HEK293 (cell line): ENCODE data around the gene STX10.

ENCODE experiments used
- AEBP2 ChIP-seq: fragments of 450-650 bp; formaldehyde crosslinking; IDR thresholded peaks from 2 replicates; pipeline ENCODE4 v1.5.1; 2016; ENCODE audit warnings: missing biosample characterization, missing genetic modification characterization, borderline replicate concordance
- BCL11B ChIP-seq: fragments of 450-650 bp; formaldehyde crosslinking; IDR thresholded peaks from 2 replicates; pipeline ENCODE4 v1.5.1; 2016; ENCODE audit warnings: low read depth, missing biosample characterization, missing genetic modification characterization
- BCL6B ChIP-seq: fragments of 450-650 bp; formaldehyde crosslinking; IDR thresholded peaks from 2 replicates; pipeline ENCODE4 v1.5.1; 2017; ENCODE audit warnings: missing biosample characterization, missing genetic modification characterization
- EGR2 ChIP-seq: fragments of 450-650 bp; formaldehyde crosslinking; IDR thresholded peaks from 2 replicates; pipeline ENCODE4 v1.5.1; 2016; ENCODE audit warnings: low read depth, missing biosample characterization, missing genetic modification characterization
- GLIS2 ChIP-seq: fragments of 450-650 bp; formaldehyde crosslinking; IDR thresholded peaks from 2 replicates; pipeline ENCODE4 v1.5.1; 2016; ENCODE audit warnings: missing biosample characterization, missing genetic modification characterization
- HOXD13 ChIP-seq: sonication (generic); formaldehyde crosslinking; IDR thresholded peaks from 2 replicates; pipeline ENCODE4 v1.8.0; 2022; ENCODE audit warnings: missing genetic modification reagents, borderline replicate concordance
- INSM2 ChIP-seq: fragments of 450-650 bp; formaldehyde crosslinking; IDR thresholded peaks from 2 replicates; pipeline ENCODE4 v1.5.1; 2016; ENCODE audit warnings: missing biosample characterization, missing genetic modification characterization
- KLF9 ChIP-seq: fragments of 450-650 bp; formaldehyde crosslinking; IDR thresholded peaks from 2 replicates; pipeline ENCODE4 v1.5.1; 2016; ENCODE audit warnings: missing biosample characterization, missing genetic modification characterization, low read depth
- SALL2 ChIP-seq: fragments of 450-650 bp; formaldehyde crosslinking; IDR thresholded peaks from 2 replicates; pipeline ENCODE4 v1.5.0; 2017; ENCODE audit warnings: missing biosample characterization, mild to moderate bottlenecking, missing genetic modification characterization, borderline replicate concordance
- SCRT1 ChIP-seq: fragments of 450-650 bp; formaldehyde crosslinking; IDR thresholded peaks from 2 replicates; pipeline ENCODE4 v1.5.1; 2016; ENCODE audit warnings: missing biosample characterization, missing genetic modification characterization, borderline replicate concordance
- SP3 ChIP-seq: fragments of 450-650 bp; formaldehyde crosslinking; IDR thresholded peaks from 2 replicates; pipeline ENCODE4 v1.5.1; 2016; ENCODE audit warnings: missing biosample characterization, missing genetic modification characterization
- ZBTB1 ChIP-seq: fragments of 450-650 bp; formaldehyde crosslinking; IDR thresholded peaks from 2 replicates; pipeline ENCODE4 v1.5.1; 2016; ENCODE audit warnings: missing biosample characterization, missing genetic modification characterization
- ZNF138 ChIP-seq: fragments of 450-650 bp; formaldehyde crosslinking; IDR thresholded peaks from 2 replicates; pipeline ENCODE4 v1.5.1; 2016; ENCODE audit warnings: missing biosample characterization, missing genetic modification characterization, borderline replicate concordance
- ZNF155 ChIP-seq: fragments of 450-650 bp; formaldehyde crosslinking; IDR thresholded peaks from 2 replicates; pipeline ENCODE4 v1.5.1; 2016; ENCODE audit warnings: missing biosample characterization, missing genetic modification characterization
- ZNF16 ChIP-seq: fragments of 450-650 bp; formaldehyde crosslinking; IDR thresholded peaks from 2 replicates; pipeline ENCODE4 v1.5.1; 2016; ENCODE audit warnings: low read depth, missing biosample characterization, missing genetic modification characterization
- ZNF26 ChIP-seq: fragments of 450-650 bp; formaldehyde crosslinking; IDR thresholded peaks from 2 replicates; pipeline ENCODE4 v1.5.1; 2016; ENCODE audit warnings: missing biosample characterization, missing genetic modification characterization
- ZNF280C ChIP-seq: fragments of 450-650 bp; formaldehyde crosslinking; IDR thresholded peaks from 2 replicates; pipeline ENCODE4 v1.5.1; 2016; ENCODE audit warnings: missing biosample characterization, missing genetic modification characterization
- ZNF324 ChIP-seq: fragments of 450-650 bp; formaldehyde crosslinking; IDR thresholded peaks from 2 replicates; pipeline ENCODE4 v1.5.1; 2016; ENCODE audit warnings: missing biosample characterization, missing genetic modification characterization
- ZNF549 ChIP-seq: fragments of 450-650 bp; IDR thresholded peaks from 2 replicates; pipeline ENCODE4 v1.5.1; 2018; ENCODE audit warnings: missing biosample characterization, missing genetic modification characterization, mild to moderate bottlenecking, inconsistent platforms, moderate library complexity
- ZNF571 ChIP-seq: fragments of 450-650 bp; formaldehyde crosslinking; IDR thresholded peaks from 2 replicates; pipeline ENCODE4 v1.5.0; 2017; ENCODE audit warnings: missing biosample characterization, missing genetic modification characterization
- ZNF664 ChIP-seq: fragments of 450-650 bp; formaldehyde crosslinking; IDR thresholded peaks from 2 replicates; pipeline ENCODE4 v1.5.1; 2016; ENCODE audit warnings: missing biosample characterization, missing genetic modification characterization
- ZNF701 ChIP-seq: fragments of 450-650 bp; formaldehyde crosslinking; IDR thresholded peaks from 2 replicates; pipeline ENCODE4 v1.5.1; 2016; ENCODE audit warnings: missing biosample characterization, missing genetic modification characterization
- ZNF776 ChIP-seq: fragments of 450-650 bp; formaldehyde crosslinking; IDR thresholded peaks from 2 replicates; pipeline ENCODE4 v1.5.0; 2017; ENCODE audit warnings: missing biosample characterization, missing genetic modification characterization, borderline replicate concordance
- ZNF792 ChIP-seq: fragments of 450-650 bp; formaldehyde crosslinking; IDR thresholded peaks from 2 replicates; pipeline ENCODE4 v1.5.1; 2016; ENCODE audit warnings: missing biosample characterization, missing genetic modification characterization
- ZSCAN30 ChIP-seq: fragments of 450-650 bp; IDR thresholded peaks from 2 replicates; pipeline ENCODE4 v1.5.1; 2018; ENCODE audit warnings: missing biosample characterization, mild to moderate bottlenecking, missing genetic modification characterization, moderate library complexity
- TF ChIP-seq, protein P1 (sequence below): fragments of 450-650 bp; formaldehyde crosslinking; IDR thresholded peaks from 2 replicates; pipeline ENCODE4 v1.5.1; 2016; ENCODE audit warnings: missing biosample characterization, missing genetic modification characterization
- TF ChIP-seq, protein P2 (sequence below): fragments of 450-650 bp; formaldehyde crosslinking; IDR thresholded peaks from 2 replicates; pipeline ENCODE4 v1.5.1; 2016; ENCODE audit warnings: missing biosample characterization, missing genetic modification characterization

The STX10 gene

DNA sequence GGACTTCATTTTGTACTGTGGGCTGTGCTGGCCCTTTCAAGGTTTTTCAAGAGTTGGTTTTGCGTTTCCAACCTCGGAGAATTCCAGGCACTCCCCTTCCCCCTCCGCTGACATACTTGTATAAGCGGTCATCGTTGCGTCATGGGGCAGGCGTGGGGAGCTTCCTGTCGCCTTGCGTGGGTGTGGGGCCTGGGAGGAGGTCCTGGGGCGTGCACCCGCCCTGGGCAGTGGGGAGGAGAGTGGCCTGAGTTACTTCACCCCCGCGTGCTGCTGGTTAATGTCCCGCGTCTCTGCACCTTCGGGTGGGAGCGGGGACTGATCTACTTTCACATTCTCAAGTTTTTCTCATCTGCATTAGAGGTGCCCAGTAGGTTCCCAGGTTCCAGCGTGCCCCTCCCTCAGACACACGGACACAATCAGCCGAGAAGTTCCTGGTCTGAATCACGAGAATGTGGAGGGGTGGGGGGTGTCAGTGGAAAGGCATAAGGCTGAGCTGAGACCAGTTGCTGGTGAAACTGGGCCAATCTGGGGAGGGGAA lies 4.1 kb upstream of the STX10 start (continued):
- TF ChIP-seq ZNF776 (tag by site-specific recombination) (no peak), ZNF26 (tag by site-specific recombination) (no peak), EGR2 (tag by site-specific recombination) (peak; percentile 97), ZNF138 (tag by site-specific recombination) (no peak), ZBTB1 (tag by site-specific recombination) (no peak), GLIS2 (tag by site-specific recombination) (peak; percentile 88), KLF9 (tag by site-specific recombination) (peak; percentile 57), BCL11B (tag by site-specific recombination) (peak; percentile 58), ZNF549 (no peak), ZNF792 (tag by site-specific recombination) (no peak), ZNF701 (no peak), SP3 (tag by site-specific recombination) (peak; percentile 86), AEBP2 (tag by site-specific recombination) (no peak), ZNF664 (tag by site-specific recombination) (no peak), ZNF155 (tag by site-specific recombination) (no peak), ZNF324 (no peak), BCL6B (tag by site-specific recombination) (no peak), ZNF571 (no peak), SCRT1 (tag by site-specific recombination) (no peak), ZNF280C (tag by site-specific recombination) (no peak), INSM2 (tag by site-specific recombination) (no peak), SALL2 (tag by site-specific recombination) (no peak), ZSCAN30 (tag by site-specific recombination) (no peak), HOXD13 (CRISPR knock-in tag) (no peak), ZNF16 (tag by site-specific recombination) (no peak)
- TF ChIP-seq, protein P1, sequence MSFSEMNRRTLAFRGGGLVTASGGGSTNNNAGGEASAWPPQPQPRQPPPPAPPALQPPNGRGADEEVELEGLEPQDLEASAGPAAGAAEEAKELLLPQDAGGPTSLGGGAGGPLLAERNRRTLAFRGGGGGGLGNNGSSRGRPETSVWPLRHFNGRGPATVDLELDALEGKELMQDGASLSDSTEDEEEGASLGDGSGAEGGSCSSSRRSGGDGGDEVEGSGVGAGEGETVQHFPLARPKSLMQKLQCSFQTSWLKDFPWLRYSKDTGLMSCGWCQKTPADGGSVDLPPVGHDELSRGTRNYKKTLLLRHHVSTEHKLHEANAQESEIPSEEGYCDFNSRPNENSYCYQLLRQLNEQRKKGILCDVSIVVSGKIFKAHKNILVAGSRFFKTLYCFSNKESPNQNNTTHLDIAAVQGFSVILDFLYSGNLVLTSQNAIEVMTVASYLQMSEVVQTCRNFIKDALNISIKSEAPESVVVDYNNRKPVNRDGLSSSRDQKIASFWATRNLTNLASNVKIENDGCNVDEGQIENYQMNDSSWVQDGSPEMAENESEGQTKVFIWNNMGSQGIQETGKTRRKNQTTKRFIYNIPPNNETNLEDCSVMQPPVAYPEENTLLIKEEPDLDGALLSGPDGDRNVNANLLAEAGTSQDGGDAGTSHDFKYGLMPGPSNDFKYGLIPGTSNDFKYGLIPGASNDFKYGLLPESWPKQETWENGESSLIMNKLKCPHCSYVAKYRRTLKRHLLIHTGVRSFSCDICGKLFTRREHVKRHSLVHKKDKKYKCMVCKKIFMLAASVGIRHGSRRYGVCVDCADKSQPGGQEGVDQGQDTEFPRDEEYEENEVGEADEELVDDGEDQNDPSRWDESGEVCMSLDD (tag by site-specific recombination) = peak; percentile 42; the same call in 1 of the 2 replicates
- TF ChIP-seq, protein P2, sequence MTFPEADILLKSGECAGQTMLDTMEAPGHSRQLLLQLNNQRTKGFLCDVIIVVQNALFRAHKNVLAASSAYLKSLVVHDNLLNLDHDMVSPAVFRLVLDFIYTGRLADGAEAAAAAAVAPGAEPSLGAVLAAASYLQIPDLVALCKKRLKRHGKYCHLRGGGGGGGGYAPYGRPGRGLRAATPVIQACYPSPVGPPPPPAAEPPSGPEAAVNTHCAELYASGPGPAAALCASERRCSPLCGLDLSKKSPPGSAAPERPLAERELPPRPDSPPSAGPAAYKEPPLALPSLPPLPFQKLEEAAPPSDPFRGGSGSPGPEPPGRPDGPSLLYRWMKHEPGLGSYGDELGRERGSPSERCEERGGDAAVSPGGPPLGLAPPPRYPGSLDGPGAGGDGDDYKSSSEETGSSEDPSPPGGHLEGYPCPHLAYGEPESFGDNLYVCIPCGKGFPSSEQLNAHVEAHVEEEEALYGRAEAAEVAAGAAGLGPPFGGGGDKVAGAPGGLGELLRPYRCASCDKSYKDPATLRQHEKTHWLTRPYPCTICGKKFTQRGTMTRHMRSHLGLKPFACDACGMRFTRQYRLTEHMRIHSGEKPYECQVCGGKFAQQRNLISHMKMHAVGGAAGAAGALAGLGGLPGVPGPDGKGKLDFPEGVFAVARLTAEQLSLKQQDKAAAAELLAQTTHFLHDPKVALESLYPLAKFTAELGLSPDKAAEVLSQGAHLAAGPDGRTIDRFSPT (tag by site-specific recombination) = peak; percentile 82; the same call in 1 of the 2 replicates
